Gastrocnemius medialis (tissue), 4 donors: Measurements from ENCODE around the gene LIN28B. TPM values are rescaled to one million over a fixed set of nuclear protein-coding genes. Genes with fewer than 3 reads are reported as not detected.
A peak's percentile ranks its signal among the peaks of the same experiment; 100 is the strongest.

Experiments
- ATAC-seq, 2 donors: fragments of 150-250 bp; one replicate each; pipeline ENCODE4 v1.9.1; 2016
- DNase-seq, 2 donors: peaks; one replicate each; pipeline ENCODE4 v3.0.0-alpha.2; 2019
- H3K27ac ChIP-seq, 4 donors: fragments of 200-600 bp; sonication (generic); 1 replicate in 1 of 4; 2 replicates in 3 of 4; pipeline ENCODE4 v1.5.1; 2016 to 2018; ENCODE audit warnings: mild to moderate bottlenecking in 2 of 4, moderate library complexity in 1 of 4
- H3K27me3 ChIP-seq, 3 donors: fragments of 200-600 bp; sonication (generic) in 2 of 3; 1 replicate in 1 of 3; 2 replicates in 2 of 3; pipeline versions ENCODE4 v1.5.1 to v1.6.0; 2016 to 2019; ENCODE audit warnings: mild to moderate bottlenecking in 1 of 3, moderate library complexity in 1 of 3
- H3K36me3 ChIP-seq, 2 donors: fragments of 200-600 bp; sonication (generic) in 1 of 2; one replicate each; pipeline ENCODE4 v1.5.1; 2017 to 2018
- H3K4me1 ChIP-seq, 2 donors: fragments of 200-600 bp; sonication (generic) in 1 of 2; one replicate each; pipeline ENCODE4 v1.5.1; 2016 to 2017; ENCODE audit warnings: mild to moderate bottlenecking in 2 of 2
- H3K4me3 ChIP-seq, 4 donors: fragments of 200-600 bp; sonication (generic) in 3 of 4; 1 replicate in 1 of 4; 2 replicates in 3 of 4; pipeline ENCODE4 v1.5.1; 2016 to 2019; ENCODE audit warnings: mild to moderate bottlenecking in 2 of 4
- H3K9me3 ChIP-seq, 3 donors: fragments of 200-600 bp; sonication (generic) in 2 of 3; 1 replicate in 1 of 3; 2 replicates in 2 of 3; pipeline ENCODE4 v1.5.1; 2016 to 2019
- CTCF ChIP-seq, 5 experiments: fragments of 450-650 bp in 3 of 5; fragments of 200-600 bp in 2 of 5; sonication (generic) in 2 of 5; IDR thresholded peaks in 4 of 5; conservative IDR thresholded peaks in 1 of 5; 1 replicate in 4 of 5; 2 replicates in 1 of 5; pipeline ENCODE4 v1.5.1; 2016 to 2019; ENCODE audit warnings: antibody characterized with exemption in 5 of 5, mild to moderate bottlenecking in 3 of 5, moderate library complexity in 3 of 5
- POLR2A ChIP-seq, 2 donors: fragments of 450-650 bp; IDR thresholded peaks; one replicate each; pipeline ENCODE4 v1.6.1; 2017; ENCODE audit warnings: antibody characterized with exemption in 2 of 2, mild to moderate bottlenecking in 2 of 2, moderate library complexity in 2 of 2
- in situ Hi-C, 4 donors: fragments of 200-750 bp; cut with MboI; loops; one replicate each; pipeline versions ENCODE4 v1.15.0 to v1.8.0; 2017; ENCODE audit warnings: low sequenced_read_pairs in 4 of 4
- intact Hi-C: fragments of 100-400 bp; cut with DNase I; formaldehyde crosslinking; loops from one replicate; pipeline ENCODE4 v1.15.1; 2023; ENCODE audit warnings: low total_unique reads
- total RNA-seq, 4 donors: library from RNA; depleted of rRNA; stranded (reverse); fragments of >200 nt; gene quantifications; one replicate each; pipeline versions ENCODE4 v1.1.0 to v1.2.3, GENCODE V29; 2016

The LIN28B gene
- total RNA-seq, 4 donors from 2014 or later, result not detected

- H3K4me3 ChIP-seq, result no peak overlapping the region
- in situ Hi-C loops (loop anchor here in 2 of 4 donors (10.0 to 25.0 kb wide), 3 partner anchors 200 to 1217 kb away; partner anchors contain the start of gene PREP (in 2 of the 2)), intact Hi-C loops (no loop called here)
- no peaks in the 10 kb centered on the region for H3K9me3 ChIP-seq
- ATAC-seq, result no peak
- no peak overlapping the region for H3K27ac ChIP-seq
- H3K4me1 ChIP-seq, result peaks cover 4 to 5% of the 10 kb centered on the region in 2 donors
- no peak for TF ChIP-seq POLR2A (IDR thresholded peaks at IDR 0.05)
- no peak for DNase-seq
- H3K36me3 ChIP-seq, result peaks cover 0 to 23% of the 10 kb centered on the region in 2 donors
- H3K27me3 ChIP-seq, result no peaks in the 10 kb centered on the region
These were observed 138.2 kb downstream of the LIN28B start for GRCh38 chr6:105095139-105095538.

- DNase-seq (no peak), ATAC-seq (no peak)
- intact Hi-C loops (no loop called here), in situ Hi-C loops (loop anchor here in 2 of 4 donors (10.0 to 25.0 kb wide), 3 partner anchors 198 to 1215 kb away; partner anchors contain the start of gene PREP (in 2 of the 2))
- Histone ChIP-seq H3K4me1 (peaks cover 9 to 13% of the 10 kb centered on the region in 2 donors), H3K4me3 (no peak overlapping the region), H3K27ac (peak overlapping the region in 1 of 4 donors; percentile 44), H3K36me3 (peaks cover 0 to 26% of the 10 kb centered on the region in 2 donors), H3K27me3 (no peaks in the 10 kb centered on the region), H3K9me3 (no peaks in the 10 kb centered on the region)
- TF ChIP-seq POLR2A (IDR thresholded peaks at IDR 0.05) (no peak), CTCF (IDR thresholded peaks at IDR 0.05 in 4 of 5, conservative IDR thresholded peaks at IDR 0.05 in 1 of 5) (no peak)
These were observed 140.4 kb downstream of the LIN28B start for GRCh38 chr6:105097288-105097687.

GRCh38 chr6:105099371-105099770, 142.5 kb downstream of the LIN28B start:
- ATAC-seq, result no peak
- Histone ChIP-seq H3K36me3 (peaks cover 0 to 26% of the 10 kb centered on the region in 2 donors), H3K4me1 (peaks cover 16 to 19% of the 10 kb centered on the region in 2 donors), H3K27me3 (no peaks in the 10 kb centered on the region), H3K9me3 (no peaks in the 10 kb centered on the region), H3K27ac (peak overlapping the region in 3 of 4 donors; percentile 3 to 42 (median 16)), H3K4me3 (no peak overlapping the region)
- no peak for TF ChIP-seq CTCF (IDR thresholded peaks at IDR 0.05 in 4 of 5, conservative IDR thresholded peaks at IDR 0.05 in 1 of 5)
- TF ChIP-seq POLR2A (IDR thresholded peaks at IDR 0.05), result no peak
- no peak for DNase-seq
- intact Hi-C loops, result no loop called here
- in situ Hi-C loops, result loop anchor here in 2 of 4 donors (10.0 to 25.0 kb wide), 3 partner anchors 195 to 1213 kb away; partner anchors contain the start of gene PREP (in 2 of the 2)

- peak; percentile 85 to 93 for DNase-seq
- TF ChIP-seq CTCF (IDR thresholded peaks at IDR 0.05 in 4 of 5, conservative IDR thresholded peaks at IDR 0.05 in 1 of 5), result no peak
- TF ChIP-seq POLR2A (IDR thresholded peaks at IDR 0.05), result peak in 1 of 2 donors; percentile 10
These were observed 145.3 kb downstream of the LIN28B start for GRCh38 chr6:105102186-105102585.

GRCh38 chr6:105105094-105105493, 148.2 kb downstream of the LIN28B start:
- Histone ChIP-seq H3K9me3 (no peaks in the 10 kb centered on the region), H3K27ac (peak overlapping the region; percentile 58 to 78 (median 74)), H3K4me3 (no peak overlapping the region), H3K27me3 (no peaks in the 10 kb centered on the region), H3K36me3 (peaks cover 0 to 9% of the 10 kb centered on the region in 2 donors), H3K4me1 (peaks cover 35 to 43% of the 10 kb centered on the region in 2 donors)
- no peak for ATAC-seq
- no peak for TF ChIP-seq CTCF (IDR thresholded peaks at IDR 0.05 in 4 of 5, conservative IDR thresholded peaks at IDR 0.05 in 1 of 5)
- no peak for TF ChIP-seq POLR2A (IDR thresholded peaks at IDR 0.05)
- in situ Hi-C loops (no loop called here), intact Hi-C loops (no loop called here)
- DNase-seq, result peak in 1 of 2 donors; percentile 35

More at GRCh38 chr6:105102186-105102585, 145.3 kb downstream of the LIN28B start:
- no peaks in the 10 kb centered on the region for H3K27me3 ChIP-seq
- intact Hi-C loops, result loop anchor here (2.0 to 5.0 kb wide), 2 partner anchors 225 to 300 kb away; partner anchors contain the start of gene PREP
- H3K36me3 ChIP-seq, result peaks cover 0 to 31% of the 10 kb centered on the region in 2 donors
- in situ Hi-C loops, result no loop called here
- no peaks in the 10 kb centered on the region for H3K9me3 ChIP-seq
- H3K27ac ChIP-seq, result peak overlapping the region; percentile 78 to 88 (median 82)
- ATAC-seq, result peak; percentile 98 to 99
- H3K4me3 ChIP-seq, result no peak overlapping the region
- peaks cover 27 to 36% of the 10 kb centered on the region in 2 donors for H3K4me1 ChIP-seq
